Measurements from ENCODE around the gene LRP1.

The LRP1 gene

DNA sequence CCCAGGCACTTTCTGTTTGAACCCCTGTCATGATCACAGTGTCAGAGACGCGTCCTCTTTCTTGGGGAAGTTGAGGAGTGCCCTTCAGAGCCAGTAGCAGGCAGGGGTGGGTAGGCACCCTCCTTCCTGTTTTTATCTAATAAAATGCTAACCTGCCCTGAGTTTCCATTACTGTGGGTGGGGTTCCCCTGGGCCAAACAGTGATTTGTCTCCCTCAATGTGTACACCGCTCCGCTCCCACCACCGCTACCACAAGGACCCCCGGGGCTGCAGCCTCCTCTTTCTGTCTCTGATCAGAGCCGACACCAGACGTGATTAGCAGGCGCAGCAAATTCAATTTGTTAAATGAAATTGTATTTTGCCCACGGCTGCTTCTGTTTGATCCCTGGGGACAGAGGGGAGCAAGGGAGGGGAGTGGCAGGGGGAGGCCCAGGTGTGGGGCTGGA is 106.3 kb downstream of the LRP1 start:
- no peak for TF ChIP-seq POLR2A (IDR thresholded peaks at IDR 0.05; ENCODE audit: extremely low read depth, insufficient read length)
- DNase-seq (ENCODE audit: low read depth) = no peak
- no peak overlapping the region for H3K4me3 ChIP-seq (ENCODE audit: low read depth, low read length)

DNA sequence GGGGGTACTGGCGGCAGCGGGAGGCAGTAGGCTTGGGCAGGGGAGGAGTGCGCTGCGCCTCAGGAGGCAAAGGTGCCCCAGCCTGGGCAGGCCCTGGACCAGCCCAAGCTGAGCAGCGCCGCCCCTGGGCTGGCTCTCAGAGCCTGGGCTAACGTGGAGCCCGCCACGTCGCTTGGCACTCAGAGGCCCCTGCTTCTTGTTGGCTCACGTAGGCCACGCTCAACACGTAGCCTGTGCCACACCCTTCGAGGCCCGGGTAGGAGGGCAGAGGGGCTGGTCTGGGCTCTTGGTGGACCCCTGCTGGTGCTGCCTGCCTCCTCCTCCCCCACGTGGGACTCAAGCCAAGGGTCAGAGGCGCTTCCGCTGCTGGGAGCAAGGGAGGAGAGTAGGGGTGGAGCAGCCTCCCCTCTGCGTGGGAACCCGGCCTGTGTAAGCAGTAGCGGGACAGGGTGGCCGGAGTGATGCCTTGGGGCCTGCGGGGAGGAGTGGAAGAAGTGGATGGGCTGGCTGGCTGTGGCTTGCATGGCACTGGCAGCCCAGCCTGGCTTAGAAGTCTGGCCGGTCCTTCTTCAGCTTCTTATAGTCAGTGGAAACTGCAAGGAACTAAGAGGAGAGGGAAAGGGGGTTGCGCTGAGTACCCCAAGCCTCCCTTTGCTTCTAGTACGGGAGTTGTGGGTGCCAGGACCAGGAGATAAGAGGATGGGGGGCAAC is 106.9 kb downstream of the LRP1 start:
- no peak overlapping the region for H3K4me3 ChIP-seq (ENCODE audit: low read depth, low read length)
- no peak for DNase-seq (ENCODE audit: low read depth)
- no peak for TF ChIP-seq POLR2A (IDR thresholded peaks at IDR 0.05; ENCODE audit: extremely low read depth, insufficient read length)

DNA sequence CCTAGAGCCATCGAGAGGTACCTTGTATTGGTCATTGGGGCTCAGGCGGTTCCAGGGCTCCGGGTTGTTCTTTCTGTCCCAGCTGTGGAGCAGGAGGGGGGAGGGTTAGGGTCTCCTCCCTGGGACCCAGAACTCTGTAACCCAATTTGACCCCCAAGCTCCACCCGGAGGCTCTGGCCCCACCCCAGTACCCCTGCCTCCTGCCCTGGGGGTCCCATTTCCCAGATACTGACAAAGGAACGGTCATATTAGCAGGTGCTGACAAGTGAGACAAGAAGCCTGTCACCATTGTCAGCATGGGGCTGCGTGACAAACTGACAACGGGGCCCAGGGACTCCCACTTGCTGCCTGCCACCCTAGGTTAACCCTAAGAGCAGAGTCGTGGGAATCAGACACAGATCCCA is 107.4 kb downstream of the LRP1 start:
- no peak for DNase-seq (ENCODE audit: low read depth)
- TF ChIP-seq, protein P1, sequence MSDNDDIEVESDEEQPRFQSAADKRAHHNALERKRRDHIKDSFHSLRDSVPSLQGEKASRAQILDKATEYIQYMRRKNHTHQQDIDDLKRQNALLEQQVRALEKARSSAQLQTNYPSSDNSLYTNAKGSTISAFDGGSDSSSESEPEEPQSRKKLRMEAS (IDR thresholded peaks at IDR 0.05; ENCODE audit: low read depth, low read length) = no peak
- H3K4me3 ChIP-seq (ENCODE audit: low read depth, low read length) = no peak overlapping the region

DNA sequence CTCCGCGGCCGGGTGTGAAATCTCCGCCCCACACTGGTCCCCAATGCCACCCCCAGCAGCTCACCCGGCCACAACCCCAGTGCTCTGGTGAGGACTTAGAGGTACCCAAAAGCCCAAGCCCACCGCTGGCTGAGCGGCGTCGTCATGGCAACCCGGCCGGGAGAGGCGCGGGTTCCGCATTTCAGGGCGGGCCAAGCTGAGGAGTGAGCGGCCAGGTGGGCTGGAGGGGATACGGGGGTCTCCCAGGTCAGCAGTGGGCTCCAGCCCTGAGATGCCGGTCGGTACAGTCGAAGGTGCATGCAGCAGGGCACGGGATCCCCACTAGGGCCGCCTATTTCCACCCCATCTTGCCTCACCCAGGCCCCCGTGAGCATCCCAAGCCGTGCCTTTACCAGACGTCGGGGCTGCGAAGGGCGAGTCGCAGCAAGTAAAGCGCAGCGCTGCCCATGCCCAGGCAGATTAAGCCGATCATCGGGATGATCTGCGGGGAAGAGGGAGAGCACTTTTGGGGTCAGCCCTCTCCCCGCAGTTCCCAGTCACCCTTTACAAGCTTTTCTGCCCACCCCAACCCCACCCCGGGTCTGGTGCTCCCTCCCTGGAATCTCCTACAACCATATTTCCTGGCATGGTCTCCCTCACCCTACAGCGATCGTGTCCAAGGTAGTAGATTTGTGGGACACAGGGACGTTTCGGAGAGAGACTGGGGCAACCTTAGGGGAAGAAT is 108.1 kb downstream of the LRP1 start:
- TF ChIP-seq, protein P1 (IDR thresholded peaks at IDR 0.05; ENCODE audit: low read depth, low read length) = no peak
- TF ChIP-seq MYC (IDR thresholded peaks at IDR 0.05; ENCODE audit: low read depth, low read length) (no peak), POLR2A (IDR thresholded peaks at IDR 0.05; ENCODE audit: extremely low read depth, insufficient read length) (no peak)
- TF ChIP-seq, protein P2, sequence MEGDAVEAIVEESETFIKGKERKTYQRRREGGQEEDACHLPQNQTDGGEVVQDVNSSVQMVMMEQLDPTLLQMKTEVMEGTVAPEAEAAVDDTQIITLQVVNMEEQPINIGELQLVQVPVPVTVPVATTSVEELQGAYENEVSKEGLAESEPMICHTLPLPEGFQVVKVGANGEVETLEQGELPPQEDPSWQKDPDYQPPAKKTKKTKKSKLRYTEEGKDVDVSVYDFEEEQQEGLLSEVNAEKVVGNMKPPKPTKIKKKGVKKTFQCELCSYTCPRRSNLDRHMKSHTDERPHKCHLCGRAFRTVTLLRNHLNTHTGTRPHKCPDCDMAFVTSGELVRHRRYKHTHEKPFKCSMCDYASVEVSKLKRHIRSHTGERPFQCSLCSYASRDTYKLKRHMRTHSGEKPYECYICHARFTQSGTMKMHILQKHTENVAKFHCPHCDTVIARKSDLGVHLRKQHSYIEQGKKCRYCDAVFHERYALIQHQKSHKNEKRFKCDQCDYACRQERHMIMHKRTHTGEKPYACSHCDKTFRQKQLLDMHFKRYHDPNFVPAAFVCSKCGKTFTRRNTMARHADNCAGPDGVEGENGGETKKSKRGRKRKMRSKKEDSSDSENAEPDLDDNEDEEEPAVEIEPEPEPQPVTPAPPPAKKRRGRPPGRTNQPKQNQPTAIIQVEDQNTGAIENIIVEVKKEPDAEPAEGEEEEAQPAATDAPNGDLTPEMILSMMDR (IDR thresholded peaks at IDR 0.05; ENCODE audit: low read depth, low read length) = no peak
- H3K4me3 ChIP-seq (ENCODE audit: low read depth, low read length) = no peak overlapping the region
- no peak for DNase-seq (ENCODE audit: low read depth)

DNA sequence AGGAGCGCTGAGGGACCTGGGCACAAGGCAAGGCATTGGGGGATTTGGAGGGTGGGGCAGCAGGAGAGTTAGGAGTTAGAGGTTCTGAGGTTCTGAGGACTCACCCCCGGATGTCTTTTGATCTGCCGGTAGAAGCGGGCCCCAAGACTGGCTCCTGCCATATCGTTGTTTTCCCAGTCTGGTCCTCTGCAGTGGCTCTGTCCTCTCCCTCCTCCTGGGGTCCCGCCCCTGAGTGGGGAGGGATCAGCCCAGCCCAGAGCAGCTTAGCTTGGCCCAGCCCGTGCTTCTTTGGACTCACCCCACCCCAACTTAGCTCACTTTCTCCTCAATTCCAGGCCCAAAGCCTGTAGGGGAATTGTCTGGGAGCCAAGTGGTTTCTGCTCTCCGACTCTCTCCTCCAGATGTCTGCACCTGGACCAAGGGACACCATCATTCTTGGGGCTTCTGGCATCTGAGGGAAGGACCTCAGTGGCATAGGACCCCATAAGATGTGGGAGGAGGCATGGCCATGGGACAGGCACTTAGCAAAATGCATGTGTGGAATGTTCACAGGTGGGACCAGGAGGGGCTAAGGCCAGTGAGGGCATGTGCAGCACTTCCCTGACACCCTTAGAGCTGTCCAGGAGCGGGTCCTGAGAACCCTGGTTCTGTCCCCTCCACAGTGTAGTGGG is 108.8 kb downstream of the LRP1 start:
- no peak overlapping the region for H3K4me3 ChIP-seq (ENCODE audit: low read depth, low read length)
- DNase-seq (ENCODE audit: low read depth) = no peak
- TF ChIP-seq, protein P2 (IDR thresholded peaks at IDR 0.05; ENCODE audit: low read depth, low read length) = no peak
- TF ChIP-seq, protein P1 (IDR thresholded peaks at IDR 0.05; ENCODE audit: low read depth, low read length) = no peak
- TF ChIP-seq POLR2A (IDR thresholded peaks at IDR 0.05; ENCODE audit: extremely low read depth, insufficient read length) (no peak), MYC (IDR thresholded peaks at IDR 0.05; ENCODE audit: low read depth, low read length) (no peak)

DNA sequence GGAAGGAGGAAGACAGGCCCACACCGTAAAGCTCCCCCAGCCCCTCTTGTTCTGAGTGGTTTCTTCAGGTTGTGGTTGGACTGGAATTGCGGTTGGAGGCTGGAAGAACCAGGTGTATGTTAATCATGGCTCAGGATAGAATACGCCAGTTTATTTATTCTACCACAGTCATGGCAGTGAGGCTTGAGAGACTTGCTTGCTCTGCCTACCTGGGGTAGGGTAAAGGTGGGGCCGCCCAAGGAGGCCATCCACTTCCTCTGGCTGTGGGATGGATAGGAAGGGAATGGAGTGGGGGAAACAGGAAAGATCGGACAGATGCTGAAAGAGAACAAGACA is 109.3 kb downstream of the LRP1 start:
- H3K4me3 ChIP-seq (ENCODE audit: low read depth, low read length) = no peak overlapping the region
- DNase-seq (ENCODE audit: low read depth) = no peak
- TF ChIP-seq POLR2A (IDR thresholded peaks at IDR 0.05; ENCODE audit: extremely low read depth, insufficient read length) = no peak
- TF ChIP-seq, protein P1 (IDR thresholded peaks at IDR 0.05; ENCODE audit: low read depth, low read length) = no peak

DNA sequence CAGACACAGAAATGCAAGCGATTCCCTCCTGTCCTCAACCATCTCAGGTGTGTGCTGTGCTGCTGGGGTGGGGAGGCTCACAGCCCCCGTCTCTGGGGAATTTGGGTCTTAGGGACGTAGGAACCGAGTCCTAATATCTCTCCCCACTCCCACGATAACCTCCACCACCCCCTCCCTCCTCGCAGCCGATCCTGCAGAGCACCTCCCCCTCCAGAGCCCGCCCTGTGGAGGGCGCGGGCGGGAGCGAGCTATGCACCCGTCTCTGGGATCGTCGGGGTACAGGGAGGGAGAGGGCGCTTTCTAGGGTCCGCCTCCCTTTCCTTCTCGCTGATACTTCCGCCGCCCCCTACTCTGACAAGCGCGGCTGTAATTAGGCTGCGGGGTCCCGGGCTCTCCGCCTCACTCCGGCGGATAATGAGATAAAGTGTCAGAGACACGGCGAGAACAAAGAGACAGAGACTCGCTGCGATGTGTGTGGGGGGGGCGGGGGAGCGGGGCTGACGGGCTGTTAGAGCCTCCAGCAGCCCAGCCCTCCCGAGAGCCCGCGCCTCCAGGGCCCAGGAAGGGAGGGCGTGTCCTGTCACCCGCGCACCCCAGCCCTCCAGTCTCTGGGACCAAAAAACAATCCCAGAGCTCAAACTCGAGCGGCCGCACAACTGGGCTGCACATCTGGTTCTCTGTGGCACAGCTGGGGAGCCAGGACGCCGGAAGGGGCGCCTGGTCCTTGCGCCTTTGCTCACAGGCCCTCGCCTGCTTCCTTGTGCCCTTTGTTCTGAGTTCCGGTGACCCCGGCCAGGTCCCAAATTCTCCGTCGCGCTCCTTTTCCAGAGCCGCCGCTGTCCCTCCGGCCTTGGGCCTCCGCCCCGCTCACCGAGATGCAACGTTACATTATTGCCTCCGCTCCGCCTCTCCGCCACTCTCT is 109.9 kb downstream of the LRP1 start:
- H3K4me3 ChIP-seq (ENCODE audit: low read depth, low read length) = no peak overlapping the region
- no peak for DNase-seq (ENCODE audit: low read depth)
- TF ChIP-seq POLR2A (IDR thresholded peaks at IDR 0.05; ENCODE audit: extremely low read depth, insufficient read length) (no peak), MYC (IDR thresholded peaks at IDR 0.05; ENCODE audit: low read depth, low read length) (no peak)
- TF ChIP-seq, protein P1 (IDR thresholded peaks at IDR 0.05; ENCODE audit: low read depth, low read length) = no peak
- TF ChIP-seq, protein P2 (IDR thresholded peaks at IDR 0.05; ENCODE audit: low read depth, low read length) = no peak
